Tibial nerve (tissue), 4 donors: ENCODE data around the gene RBM45. TPM values are rescaled to one million over a fixed set of nuclear protein-coding genes. Genes with fewer than 3 reads are reported as not detected.

Experiments
- DNase-seq, 2 donors: peaks; one replicate each; pipeline ENCODE4 v3.0.0-alpha.2; 2019; ENCODE audit warnings: low spot score in 2 of 2
- H3K27ac ChIP-seq, 4 donors: fragments of 200-600 bp; sonication (generic) in 3 of 4; one replicate each; pipeline ENCODE4 v1.5.1; 2017 to 2019; ENCODE audit warnings: mild to moderate bottlenecking in 1 of 4
- H3K27me3 ChIP-seq, 2 donors: fragments of 200-600 bp; sonication (generic) in 1 of 2; one replicate each; pipeline versions ENCODE4 v1.5.1 to v1.6.0; 2017 to 2019
- H3K36me3 ChIP-seq, 3 donors: fragments of 200-600 bp; sonication (generic); one replicate each; pipeline ENCODE4 v1.5.1; 2018 to 2019
- H3K4me1 ChIP-seq, 4 donors: fragments of 200-600 bp; sonication (generic) in 3 of 4; one replicate each; pipeline ENCODE4 v1.5.1; 2017 to 2019
- H3K4me3 ChIP-seq, 4 donors: fragments of 200-600 bp; sonication (generic) in 3 of 4; one replicate each; pipeline ENCODE4 v1.5.1; 2017 to 2019; ENCODE audit warnings: mild to moderate bottlenecking in 1 of 4, moderate library complexity in 1 of 4
- H3K9me3 ChIP-seq, 4 donors: fragments of 200-600 bp; sonication (generic) in 3 of 4; one replicate each; pipeline ENCODE4 v1.5.1; 2017 to 2019
- CTCF ChIP-seq, 5 experiments: fragments of 200-600 bp in 3 of 5; fragments of 450-650 bp in 2 of 5; sonication (generic) in 3 of 5; IDR thresholded peaks; one replicate each; pipeline ENCODE4 v1.5.1; 2016 to 2019; ENCODE audit warnings: antibody characterized with exemption in 5 of 5, mild to moderate bottlenecking in 3 of 5, moderate library complexity in 2 of 5
- EP300 ChIP-seq, 2 donors: sonication (generic); formaldehyde crosslinking; IDR thresholded peaks; one replicate each; pipeline ENCODE4 v1.6.1; 2017; ENCODE audit warnings: antibody characterized with exemption in 2 of 2, mild to moderate bottlenecking in 1 of 2
- POLR2A ChIP-seq, 2 donors: fragments of 450-650 bp; IDR thresholded peaks; one replicate each; pipeline ENCODE4 v1.6.1; 2017; ENCODE audit warnings: antibody characterized with exemption in 2 of 2, mild to moderate bottlenecking in 2 of 2, moderate library complexity in 2 of 2
- WGBS, 2 donors: methylation state at CpG; one replicate each; pipeline ENCODE4 v1.1.5; 2018; 5-methylcytosine and 5-hydroxymethylcytosine counted together
- total RNA-seq, 4 donors: library from RNA; depleted of rRNA; stranded (reverse); fragments of >200 nt; gene quantifications; one replicate each; pipeline ENCODE4 v1.1.0, GENCODE V29; 2016

The RBM45 gene
- total RNA-seq, 4 donors from 2014 or later, result 13.6 to 20.4 (median 19.6) TPM

- Histone ChIP-seq H3K36me3 (peaks cover 0 to 71% (median 0%) of the 10 kb centered on the region in 3 donors), H3K27ac (no peak overlapping the region), H3K4me1 (no peaks in the 10 kb centered on the region), H3K4me3 (no peak overlapping the region), H3K9me3 (no peaks in the 10 kb centered on the region), H3K27me3 (no peaks in the 10 kb centered on the region)
- DNase-seq, result no peak
- TF ChIP-seq EP300 (IDR thresholded peaks at IDR 0.05) (no peak), CTCF (IDR thresholded peaks at IDR 0.05) (no peak), POLR2A (IDR thresholded peaks at IDR 0.05) (no peak)
Observed at GRCh38 chr2:178125125-178125524, 12.9 kb downstream of the RBM45 start.

GRCh38 chr2:178125862-178126261 is 13.6 kb downstream of the RBM45 start:
- Histone ChIP-seq H3K36me3 (peaks cover 0 to 71% (median 0%) of the 10 kb centered on the region in 3 donors), H3K27me3 (no peaks in the 10 kb centered on the region), H3K27ac (no peak overlapping the region), H3K9me3 (no peaks in the 10 kb centered on the region), H3K4me3 (no peak overlapping the region), H3K4me1 (no peaks in the 10 kb centered on the region)
- 80 to 81% methylated on average over 5 of the region's 5 CpGs for WGBS, 2 donors
- no peak for DNase-seq
- no peak for TF ChIP-seq EP300 (IDR thresholded peaks at IDR 0.05)
- TF ChIP-seq POLR2A (IDR thresholded peaks at IDR 0.05), result no peak
- TF ChIP-seq CTCF (IDR thresholded peaks at IDR 0.05), result no peak

GRCh38 chr2:178128836-178129630 is 16.8 kb downstream of the RBM45 start:
- no peak overlapping the region for H3K27ac ChIP-seq
- 93 to 96% methylated on average over 5 of the region's 5 CpGs for WGBS, 2 donors
- no peak for DNase-seq
- no peaks in the 10 kb centered on the region for H3K27me3 ChIP-seq
- no peak for TF ChIP-seq CTCF (IDR thresholded peaks at IDR 0.05)
- TF ChIP-seq EP300 (IDR thresholded peaks at IDR 0.05), result no peak
- TF ChIP-seq POLR2A (IDR thresholded peaks at IDR 0.05), result no peak
- no peaks in the 10 kb centered on the region for H3K9me3 ChIP-seq
- H3K36me3 ChIP-seq, result peaks cover 0 to 49% (median 0%) of the 10 kb centered on the region in 3 donors
- H3K4me3 ChIP-seq, result no peak overlapping the region
- no peaks in the 10 kb centered on the region for H3K4me1 ChIP-seq

- TF ChIP-seq POLR2A (IDR thresholded peaks at IDR 0.05), result no peak
- 93 to 95% methylated on average over 5 of the region's 5 CpGs for WGBS, 2 donors
- Histone ChIP-seq H3K4me3 (no peak overlapping the region), H3K36me3 (peaks cover 0 to 28% (median 3%) of the 10 kb centered on the region in 3 donors), H3K9me3 (no peaks in the 10 kb centered on the region), H3K4me1 (no peaks in the 10 kb centered on the region), H3K27ac (no peak overlapping the region), H3K27me3 (no peaks in the 10 kb centered on the region)
- no peak for DNase-seq
Observed at GRCh38 chr2:178136321-178137025, 24.2 kb downstream of the RBM45 start.

GRCh38 chr2:178142274-178143065 is 30.2 kb downstream of the RBM45 start:
- no peak for DNase-seq
- 67 to 73% methylated on average over 5 of the region's 5 CpGs for WGBS, 2 donors
- Histone ChIP-seq H3K9me3 (no peaks in the 10 kb centered on the region), H3K27ac (no peak overlapping the region), H3K4me3 (no peak overlapping the region), H3K36me3 (no peaks in the 10 kb centered on the region), H3K27me3 (no peaks in the 10 kb centered on the region), H3K4me1 (no peaks in the 10 kb centered on the region)
- TF ChIP-seq EP300 (IDR thresholded peaks at IDR 0.05) (no peak), CTCF (IDR thresholded peaks at IDR 0.05) (no peak), POLR2A (IDR thresholded peaks at IDR 0.05) (no peak)
